H9 (cell line): ENCODE measurements around the gene CHD9. TPM values are rescaled to one million over a fixed set of nuclear protein-coding genes. Genes with fewer than 3 reads are reported as not detected.

ENCODE experiments used
- DNase-seq: peaks from one replicate; pipeline ENCODE4 v3.0.0-alpha.2; 2017
- H2AFZ ChIP-seq: one replicate; pipeline ENCODE4 v1.6.1; 2013; ENCODE audit warnings: mild to moderate bottlenecking, low read length, control low read depth, moderate library complexity
- H2AK5ac ChIP-seq: 2 replicates; pipeline ENCODE4 v1.6.1; 2013; ENCODE audit warnings: low read length, control low read depth, mixed read lengths; ENCODE audit not compliant: insufficient read length
- H2BK120ac ChIP-seq: one replicate; pipeline ENCODE4 v1.6.1; 2013; ENCODE audit warnings: low read depth, mild to moderate bottlenecking, low read length, control low read depth, inconsistent platforms; ENCODE audit not compliant: poor library complexity, severe bottlenecking
- H2BK12ac ChIP-seq: 2 replicates; pipeline ENCODE4 v1.6.1; 2013; ENCODE audit warnings: low read length, control low read depth, mixed read lengths, low read depth; ENCODE audit not compliant: insufficient read length
- H2BK15ac ChIP-seq: 2 replicates; pipeline ENCODE4 v1.6.1; 2013; ENCODE audit warnings: low read depth, low read length, control low read depth
- H2BK20ac ChIP-seq: one replicate; pipeline ENCODE4 v1.6.1; 2013; ENCODE audit warnings: low read depth, mild to moderate bottlenecking, low read length, control low read depth, inconsistent platforms; ENCODE audit not compliant: poor library complexity, severe bottlenecking
- H2BK5ac ChIP-seq: 2 replicates; pipeline ENCODE4 v1.6.1; 2013; ENCODE audit warnings: low read length, control low read depth, mixed read lengths; ENCODE audit not compliant: insufficient read length
- H3K14ac ChIP-seq: 2 replicates; pipeline ENCODE4 v1.6.1; 2013; ENCODE audit warnings: low read length, control low read depth; ENCODE audit not compliant: insufficient read depth
- H3K18ac ChIP-seq: 2 replicates; pipeline ENCODE4 v1.6.1; 2013; ENCODE audit warnings: low read depth, mild to moderate bottlenecking, mixed read lengths, low read length, control low read depth; ENCODE audit not compliant: insufficient read length
- H3K23ac ChIP-seq: 2 replicates; pipeline ENCODE4 v1.6.1; 2013; ENCODE audit warnings: low read length, control low read depth, mixed read lengths, low read depth; ENCODE audit not compliant: insufficient read length
- H3K23me2 ChIP-seq: 2 replicates; pipeline ENCODE4 v1.6.1; 2013; ENCODE audit warnings: low read depth, mild to moderate bottlenecking, mixed read lengths, low read length, control low read depth; ENCODE audit not compliant: insufficient read length, poor library complexity, severe bottlenecking
- H3K27ac ChIP-seq: 2 replicates; pipeline ENCODE4 v1.5.1; 2013; ENCODE audit warnings: low read length, control low read depth, mixed read lengths, low read depth; ENCODE audit not compliant: insufficient read length
- H3K27me3 ChIP-seq: 2 replicates; pipeline ENCODE4 v1.6.1; 2013; ENCODE audit warnings: low read length, control low read depth, inconsistent platforms; ENCODE audit not compliant: insufficient read depth
- H3K4ac ChIP-seq: 2 replicates; pipeline ENCODE4 v1.6.1; 2013; ENCODE audit warnings: low read depth, mild to moderate bottlenecking, control low read depth, inconsistent platforms, low read length, moderate library complexity
- H3K4me1 ChIP-seq: 2 replicates; pipeline ENCODE4 v1.6.1; 2013; ENCODE audit warnings: low read length, control low read depth, inconsistent platforms; ENCODE audit not compliant: insufficient read depth
- H3K4me2 ChIP-seq: 2 replicates; pipeline ENCODE4 v1.6.1; 2013; ENCODE audit warnings: low read length, control low read depth, mixed read lengths; ENCODE audit not compliant: insufficient read length, insufficient read depth
- H3K56ac ChIP-seq: 2 replicates; pipeline ENCODE4 v1.6.1; 2013; ENCODE audit warnings: low read depth, mild to moderate bottlenecking, mixed read lengths, low read length, control low read depth; ENCODE audit not compliant: insufficient read length
- H3K79me1 ChIP-seq: 2 replicates; pipeline ENCODE4 v1.6.1; 2013; ENCODE audit warnings: low read depth, mild to moderate bottlenecking, moderate library complexity, low read length, control low read depth, inconsistent platforms; ENCODE audit not compliant: insufficient read depth, poor library complexity, severe bottlenecking
- H3K79me2 ChIP-seq: 2 replicates; pipeline ENCODE4 v1.6.1; 2013; ENCODE audit warnings: low read length, control low read depth, inconsistent platforms; ENCODE audit not compliant: insufficient read depth
- H3K9ac ChIP-seq: 2 replicates; pipeline ENCODE4 v1.6.1; 2013; ENCODE audit warnings: low read length, control low read depth, mixed read lengths; ENCODE audit not compliant: insufficient read length; ENCODE audit errors: extremely low read depth
- H3K9me3 ChIP-seq: one replicate; pipeline ENCODE4 v1.6.1; 2013; ENCODE audit warnings: low read depth, low read length, inconsistent platforms; ENCODE audit not compliant: control insufficient read depth
- H3T11ph ChIP-seq: one replicate; pipeline ENCODE4 v1.6.1; 2013; ENCODE audit warnings: mild to moderate bottlenecking, low read length, control low read depth, inconsistent platforms
- H4K20me1 ChIP-seq: one replicate; pipeline ENCODE4 v1.6.1; 2013; ENCODE audit not compliant: control insufficient read depth, insufficient read length, insufficient read depth
- H4K5ac ChIP-seq: 2 replicates; pipeline ENCODE4 v1.6.1; 2013; ENCODE audit warnings: low read depth, mild to moderate bottlenecking, mixed read lengths, low read length, control low read depth; ENCODE audit not compliant: insufficient read length
- H4K8ac ChIP-seq: replicated peaks from 2 replicates; pipeline ENCODE4 v1.6.1; 2013; ENCODE audit warnings: low read length, control low read depth, mixed read lengths, low read depth; ENCODE audit not compliant: insufficient read length
- H4K91ac ChIP-seq: 2 replicates; pipeline ENCODE4 v1.6.1; 2013; ENCODE audit warnings: low read depth, mild to moderate bottlenecking, moderate library complexity, mixed read lengths, low read length, control low read depth; ENCODE audit not compliant: insufficient read length
- H3K27ac Mint-ChIP-seq, 3 experiments: 2 replicates in 2 of 3; 3 replicates in 1 of 3; pipeline ENCODE4 v1.8.0; 2020 to 2021; ENCODE audit warnings: mixed read lengths in 3 of 3, mild to moderate bottlenecking in 1 of 3, moderate library complexity in 1 of 3
- H3K27me3 Mint-ChIP-seq: 2 replicates; pipeline ENCODE4 v1.8.0; 2021; ENCODE audit warnings: low read depth, mild to moderate bottlenecking, moderate library complexity, mixed read lengths
- H3K36me3 Mint-ChIP-seq, 3 experiments: 2 replicates in 2 of 3; 3 replicates in 1 of 3; pipeline ENCODE4 v1.8.0; 2020 to 2021; ENCODE audit warnings: low read depth in 3 of 3, mixed read lengths in 3 of 3; ENCODE audit not compliant: insufficient read depth in 1 of 3
- H3K4me1 Mint-ChIP-seq, 2 experiments: 2 replicates each; pipeline ENCODE4 v1.8.0; 2020; ENCODE audit warnings: mixed read lengths in 2 of 2
- H3K4me3 Mint-ChIP-seq, 2 experiments: 2 replicates in 1 of 2; 3 replicates in 1 of 2; pipeline ENCODE4 v1.8.0; 2020 to 2021; ENCODE audit warnings: mild to moderate bottlenecking in 2 of 2, mixed read lengths in 2 of 2, moderate library complexity in 1 of 2
- H3K9me3 Mint-ChIP-seq, 2 experiments: 2 replicates in 1 of 2; 3 replicates in 1 of 2; pipeline ENCODE4 v1.8.0; 2020; ENCODE audit warnings: mild to moderate bottlenecking in 2 of 2, mixed read lengths in 2 of 2, moderate library complexity in 1 of 2
- WGBS: extraction: QIAGEN DNeasy Blood & Tissue Kit; methylation state at CpG from one replicate; pipeline ENCODE4 v1.1.7; 2013; ENCODE audit warnings: missing lambda C conversion rate, low lambda C conversion rate, mixed read lengths; ENCODE audit not compliant: insufficient read length; ENCODE audit errors: extremely low coverage; 5-methylcytosine and 5-hydroxymethylcytosine counted together
- total RNA-seq: library from RNA; stranded (reverse); gene quantifications from 2 replicates; pipeline ENCODE4 v1.2.1, GENCODE V29; 2021
- TF ChIP-seq, protein P1 (sequence below): fragments of 200-600 bp; sonication (generic); conservative IDR thresholded peaks from 3 replicates; pipeline ENCODE4 v1.8.0; 2021; ENCODE audit warnings: antibody characterized with exemption, mild to moderate bottlenecking

The CHD9 gene
- total RNA-seq, 1 experiment from 2014 or later: 46.2 TPM

DNA sequence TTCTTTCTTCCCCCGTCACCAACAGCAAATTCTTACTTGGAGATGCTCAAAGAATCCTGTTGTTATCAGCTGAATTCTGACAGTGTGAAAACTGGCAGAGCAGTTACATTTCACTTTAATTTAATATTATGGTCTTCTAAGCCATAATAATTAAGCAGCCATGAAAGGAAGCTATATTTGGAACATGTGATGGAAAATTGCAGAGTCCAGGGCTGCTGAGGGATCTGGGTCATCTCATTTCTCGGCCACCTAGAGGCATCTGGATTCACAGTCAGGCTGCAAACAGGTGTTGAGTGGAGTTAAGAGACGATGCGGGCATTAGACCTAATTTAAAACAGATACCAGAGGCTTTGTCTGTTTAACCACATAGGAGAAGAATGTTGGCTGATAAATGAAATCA lies 40.5 kb upstream of the CHD9 start:
- H4K8ac ChIP-seq: no peak overlapping the region
- H2AFZ ChIP-seq: no peak overlapping the region
- H3K23ac ChIP-seq: no peak overlapping the region
- no peak overlapping the region for H3K9ac ChIP-seq
- H3K36me3 Mint-ChIP-seq: no peaks in the 10 kb centered on the region; a peak in 1 of 7 replicates
- H3K23me2 ChIP-seq: no peaks in the 10 kb centered on the region
- no peak overlapping the region for H3T11ph ChIP-seq
- H3K18ac ChIP-seq: no peak overlapping the region
- no peaks in the 10 kb centered on the region for H3K79me1 ChIP-seq
- no peaks in the 10 kb centered on the region for H3K27me3 ChIP-seq
- H2BK5ac ChIP-seq: no peak overlapping the region
- no peak overlapping the region for H3K27ac ChIP-seq
- no peak overlapping the region for H2BK120ac ChIP-seq
- H3K4me2 ChIP-seq: no peak overlapping the region
- no peak overlapping the region for H3K4me3 Mint-ChIP-seq
- no peaks in the 10 kb centered on the region for H3K4me1 ChIP-seq
- no CpG with 5 or more reads among the region's 4 CpGs for WGBS
- no peaks in the 10 kb centered on the region for H3K9me3 Mint-ChIP-seq
- no peaks in the 10 kb centered on the region; the same call in 1 of the 2 replicates for H3K27me3 Mint-ChIP-seq
- H3K27ac Mint-ChIP-seq: no peak overlapping the region; a peak in 1 of 7 replicates
- H2BK20ac ChIP-seq: no peak overlapping the region
- no peak overlapping the region for H2BK15ac ChIP-seq
- H3K56ac ChIP-seq: no peak overlapping the region
- no peaks in the 10 kb centered on the region for H3K9me3 ChIP-seq
- H4K91ac ChIP-seq: no peak overlapping the region
- H2AK5ac ChIP-seq: no peak overlapping the region
- H3K14ac ChIP-seq: no peak overlapping the region
- peaks cover 6 to 10% of the 10 kb centered on the region in 2 experiments for H3K4me1 Mint-ChIP-seq
- H3K4ac ChIP-seq: no peak overlapping the region
- no peak for DNase-seq
- no peaks in the 10 kb centered on the region for H4K20me1 ChIP-seq
- H3K79me2 ChIP-seq: no peaks in the 10 kb centered on the region
- H4K5ac ChIP-seq: no peak overlapping the region
- no peak overlapping the region for H2BK12ac ChIP-seq
- TF ChIP-seq, protein P1, sequence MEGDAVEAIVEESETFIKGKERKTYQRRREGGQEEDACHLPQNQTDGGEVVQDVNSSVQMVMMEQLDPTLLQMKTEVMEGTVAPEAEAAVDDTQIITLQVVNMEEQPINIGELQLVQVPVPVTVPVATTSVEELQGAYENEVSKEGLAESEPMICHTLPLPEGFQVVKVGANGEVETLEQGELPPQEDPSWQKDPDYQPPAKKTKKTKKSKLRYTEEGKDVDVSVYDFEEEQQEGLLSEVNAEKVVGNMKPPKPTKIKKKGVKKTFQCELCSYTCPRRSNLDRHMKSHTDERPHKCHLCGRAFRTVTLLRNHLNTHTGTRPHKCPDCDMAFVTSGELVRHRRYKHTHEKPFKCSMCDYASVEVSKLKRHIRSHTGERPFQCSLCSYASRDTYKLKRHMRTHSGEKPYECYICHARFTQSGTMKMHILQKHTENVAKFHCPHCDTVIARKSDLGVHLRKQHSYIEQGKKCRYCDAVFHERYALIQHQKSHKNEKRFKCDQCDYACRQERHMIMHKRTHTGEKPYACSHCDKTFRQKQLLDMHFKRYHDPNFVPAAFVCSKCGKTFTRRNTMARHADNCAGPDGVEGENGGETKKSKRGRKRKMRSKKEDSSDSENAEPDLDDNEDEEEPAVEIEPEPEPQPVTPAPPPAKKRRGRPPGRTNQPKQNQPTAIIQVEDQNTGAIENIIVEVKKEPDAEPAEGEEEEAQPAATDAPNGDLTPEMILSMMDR: no peak
